Tongue (tissue), 2 donors: ENCODE measurements around the gene CENPB. TPM values are rescaled to one million over a fixed set of nuclear protein-coding genes. Genes with fewer than 3 reads are reported as not detected.

ENCODE experiments used
- DNase-seq: peaks from one replicate; pipeline ENCODE4 v3.0.0-alpha.2; 2015
- total RNA-seq: library from RNA; depleted of rRNA; stranded (reverse); fragments of >200 nt; gene quantifications from one replicate; pipeline ENCODE4 v1.2.3, GENCODE V29; 2014

CENPB gene
- total RNA-seq, 1 donor from 2014 or later = 61.1 TPM

DNA sequence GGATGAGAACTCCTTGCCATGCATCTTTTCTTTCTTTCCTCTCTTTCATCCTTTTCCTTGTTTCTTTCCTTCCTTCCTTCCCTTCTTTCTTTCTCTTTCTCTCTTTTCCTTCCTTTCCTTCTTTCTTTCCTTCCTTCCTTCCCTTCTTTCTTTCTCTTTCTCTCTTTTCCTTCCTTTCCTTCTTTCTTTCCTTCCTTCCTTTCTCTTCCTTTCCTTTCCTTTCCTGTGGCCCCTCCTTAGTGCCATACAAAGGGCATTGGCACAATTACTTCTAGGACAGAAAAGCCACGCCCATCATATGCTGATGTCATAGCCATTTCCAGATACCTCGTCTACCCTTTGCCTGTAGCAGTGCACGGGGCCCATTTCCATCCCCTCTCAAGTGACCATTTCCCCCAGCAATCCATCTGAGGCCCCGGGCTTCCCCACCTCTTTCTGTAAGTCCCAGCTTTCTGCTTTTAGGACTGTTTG is 2.2 kb upstream of the CENPB start:
- DNase-seq = no peak

DNA sequence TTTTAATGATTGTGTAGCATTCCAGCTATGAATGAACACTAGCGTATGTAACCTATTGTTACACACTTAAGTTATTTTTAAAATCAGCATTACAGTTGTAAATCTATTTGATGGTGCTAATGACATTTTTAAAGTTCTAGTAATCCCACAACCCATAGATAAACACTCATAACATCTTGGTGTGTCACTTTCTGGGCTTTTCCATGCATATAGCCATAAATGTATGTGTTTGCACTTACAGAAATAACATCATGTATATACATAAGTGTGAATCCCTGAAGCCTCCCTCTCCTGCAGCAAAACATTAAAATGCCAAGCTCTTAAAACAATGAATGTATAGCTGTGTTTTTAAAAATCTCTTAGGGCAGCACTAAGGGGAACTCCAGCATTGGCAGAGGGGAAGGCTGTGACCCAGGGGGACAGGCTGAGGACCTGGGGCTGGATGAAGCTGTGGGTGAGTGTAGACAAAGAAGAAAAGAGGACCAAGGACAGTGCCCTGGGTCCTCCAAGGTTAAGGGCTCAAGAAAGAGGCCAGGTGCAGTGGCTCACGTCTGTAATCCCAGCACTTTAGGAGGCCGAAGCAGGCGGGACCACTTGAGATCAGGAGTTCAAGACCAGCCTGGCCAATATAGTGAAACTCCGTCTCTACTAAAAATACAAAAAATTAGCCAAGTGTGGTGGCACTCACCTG is 929 bp upstream of the CENPB start:
- DNase-seq = no peak

DNA sequence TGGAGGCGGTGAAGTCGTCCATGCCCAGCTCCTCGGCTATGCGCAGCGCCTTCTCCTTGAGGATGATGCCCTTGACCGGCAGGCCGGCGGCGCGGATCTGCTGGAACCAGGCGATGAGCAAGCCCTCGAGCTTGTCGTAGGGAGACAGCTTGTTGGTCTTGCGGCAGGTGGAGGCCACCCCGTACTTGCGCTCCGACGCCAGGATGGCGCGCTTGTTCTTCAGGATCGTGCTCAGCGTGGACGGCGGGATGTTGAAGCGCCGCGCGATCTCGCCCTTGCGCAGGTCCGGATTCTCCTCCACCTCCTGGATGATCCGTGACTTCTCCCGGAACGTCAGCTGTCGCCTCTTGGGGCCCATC is 435 bp downstream of the CENPB start:
- peak; percentile 69 for DNase-seq

DNA sequence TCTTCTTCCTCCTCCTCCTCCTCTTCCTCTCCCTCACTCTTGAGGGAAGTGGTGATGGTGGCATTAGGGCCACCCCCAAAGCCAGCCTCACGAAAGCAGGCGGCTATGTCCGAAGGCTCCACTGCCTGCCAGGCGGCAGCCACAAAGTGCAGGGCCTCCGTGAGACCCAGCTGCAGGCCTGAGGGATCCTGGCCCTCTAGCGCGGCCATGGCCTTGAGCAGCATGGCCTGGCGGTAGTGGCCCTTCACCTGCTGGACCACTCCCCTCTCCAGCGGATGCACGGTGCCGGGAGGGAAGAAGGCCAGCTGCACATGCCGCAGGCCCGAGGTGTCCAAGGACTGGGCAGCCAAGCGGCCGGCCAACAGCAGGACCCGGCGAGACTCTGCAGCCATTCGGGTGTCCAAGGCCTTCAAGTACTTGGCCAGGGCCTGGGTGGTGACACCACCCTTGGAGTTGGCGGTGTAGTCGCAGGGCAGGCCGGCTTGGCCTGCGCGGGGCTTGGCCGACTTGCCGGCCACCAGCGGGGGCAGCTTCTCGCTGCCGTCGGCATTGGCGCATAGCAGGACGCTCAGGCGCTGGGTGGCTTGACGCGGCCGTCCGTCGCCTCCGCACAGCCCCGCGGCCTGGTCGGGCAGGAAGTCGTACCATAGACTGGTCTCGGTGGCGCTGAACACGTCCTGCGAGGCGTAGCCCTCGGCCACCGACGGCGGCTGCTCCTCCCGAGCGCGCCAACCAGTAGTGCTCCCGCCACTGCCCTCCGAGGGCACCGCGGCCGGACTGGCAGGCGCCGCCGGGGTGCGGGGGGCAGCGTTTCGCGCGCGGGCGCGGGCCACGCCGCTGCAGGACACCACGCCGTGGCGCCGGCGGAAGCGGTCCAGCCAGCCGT is 1.1 kb downstream of the CENPB start:
- DNase-seq = no peak

DNA sequence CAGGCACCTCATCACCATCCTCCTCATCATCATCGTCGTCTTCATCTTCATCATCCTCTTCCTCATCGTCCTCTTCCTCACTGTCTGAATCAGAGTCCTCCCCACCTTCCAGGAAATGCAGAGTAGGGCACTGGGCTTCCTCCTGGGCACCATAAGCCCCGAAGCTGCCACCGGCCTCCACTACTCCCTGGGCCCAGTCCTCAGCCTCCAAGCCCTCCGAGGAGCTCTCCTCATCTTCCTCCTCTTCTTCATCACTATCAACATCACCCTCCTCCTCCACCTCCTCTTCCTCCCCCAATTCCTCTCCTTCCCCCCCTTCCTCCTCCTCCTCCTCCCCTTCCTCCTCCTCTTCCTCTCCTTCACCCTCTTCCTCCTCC is 1.7 kb downstream of the CENPB start:
- DNase-seq = no peak

DNA sequence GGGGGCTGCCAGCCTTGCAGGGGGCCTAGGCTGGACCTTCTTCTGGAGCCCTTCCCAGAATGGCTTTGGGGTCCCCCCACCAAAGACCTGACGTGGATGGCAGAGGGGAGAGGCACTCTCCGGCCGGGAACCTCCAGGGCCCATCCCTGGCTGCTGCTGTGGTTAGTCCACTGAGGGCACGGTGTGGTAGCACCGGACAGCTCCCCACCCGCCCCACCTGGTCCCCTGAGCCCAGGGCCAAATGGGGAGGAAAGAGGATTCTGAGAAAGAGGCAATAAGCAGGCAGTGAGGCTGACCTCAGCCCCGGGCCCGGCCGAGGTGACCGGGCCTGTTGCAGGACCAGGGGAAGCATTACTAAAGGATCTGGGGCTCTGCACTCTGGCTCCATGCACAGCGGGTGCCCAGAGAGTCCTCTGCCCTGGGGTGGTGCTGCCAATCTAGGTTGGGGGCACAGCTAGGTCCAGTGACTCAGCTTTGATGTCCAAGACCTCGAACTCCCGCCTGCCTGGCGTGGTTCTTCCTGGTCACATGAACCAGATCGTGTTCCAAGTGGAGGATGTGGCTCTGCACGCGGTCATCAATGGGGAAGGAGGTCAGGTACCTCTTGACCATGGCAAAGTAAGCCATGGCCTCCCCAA is 2.2 kb downstream of the CENPB start:
- no peak for DNase-seq

DNA sequence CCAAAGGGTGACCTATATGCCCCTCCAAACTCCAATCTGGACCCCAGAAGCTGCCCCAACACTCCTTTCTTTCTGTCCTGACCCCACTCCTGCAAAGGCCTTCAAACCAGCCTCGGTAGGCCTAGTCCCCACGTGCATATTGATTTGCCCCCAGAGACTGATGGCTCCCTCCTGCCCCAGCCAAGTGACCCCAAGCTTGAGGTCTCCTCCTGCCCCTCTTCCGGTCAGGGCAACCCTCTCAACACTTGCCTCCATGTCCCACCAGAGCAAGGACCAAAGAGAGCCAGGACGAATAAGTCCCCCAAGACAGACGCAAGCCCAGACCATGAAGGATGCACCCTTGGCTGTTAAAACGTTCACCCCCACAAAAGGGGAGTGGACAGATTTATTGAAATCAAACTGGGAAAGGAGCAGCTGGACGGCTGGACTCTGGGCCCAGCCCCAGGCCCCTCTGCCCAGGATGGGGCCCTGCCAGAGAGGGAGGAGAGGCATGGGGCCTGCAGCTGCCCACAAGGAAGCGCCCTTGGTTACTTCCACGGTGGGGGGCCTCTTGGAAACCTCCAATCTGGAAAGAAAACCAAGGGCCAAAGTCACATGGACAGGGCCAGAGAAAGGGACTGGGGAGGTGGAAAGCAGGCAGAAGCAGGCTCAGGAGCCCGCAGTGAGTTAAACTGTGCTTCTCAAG is 2.9 kb downstream of the CENPB start:
- DNase-seq = no peak

DNA sequence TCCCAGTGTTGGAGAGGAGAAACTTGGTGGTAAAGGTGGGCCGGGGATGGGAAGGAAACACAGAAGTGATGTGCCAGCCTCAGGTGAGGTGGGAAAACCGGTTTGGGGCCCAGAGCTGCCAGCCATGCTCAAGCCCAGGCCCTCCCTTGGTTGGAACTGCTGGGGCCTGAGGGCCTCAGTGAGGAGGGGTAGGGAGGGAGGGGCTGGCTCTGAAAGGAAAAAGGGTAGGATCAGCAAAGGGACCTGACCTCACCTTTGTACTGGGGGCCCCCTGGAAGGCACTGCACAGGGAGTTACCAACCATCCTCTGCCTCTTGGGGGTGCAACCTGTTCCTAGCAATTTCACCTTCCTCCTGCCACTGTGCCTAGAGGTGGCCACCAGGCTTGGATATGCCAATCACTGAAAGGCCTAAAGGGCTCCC is 3.5 kb downstream of the CENPB start:
- peak; percentile 45 for DNase-seq

DNA sequence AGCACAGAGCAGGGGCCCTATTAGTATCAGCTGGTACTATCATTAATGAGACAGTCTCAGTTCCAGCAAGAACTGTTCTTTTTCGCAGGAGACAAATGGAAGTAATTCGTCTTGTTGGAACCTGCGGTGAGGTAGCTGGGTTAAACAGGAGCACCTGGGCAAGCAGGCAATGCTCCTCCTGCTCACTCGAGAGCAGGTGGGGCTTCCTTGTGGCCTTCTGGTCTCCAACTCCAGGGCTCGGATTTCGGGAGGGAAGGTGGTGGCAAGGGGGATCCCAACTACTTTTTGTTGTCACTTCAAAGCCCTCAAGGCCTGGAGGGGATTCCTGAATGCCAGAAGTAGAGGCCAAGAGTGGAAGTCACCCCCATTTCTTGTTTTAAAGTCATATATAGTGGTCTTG is 3.9 kb downstream of the CENPB start:
- DNase-seq = no peak

DNA sequence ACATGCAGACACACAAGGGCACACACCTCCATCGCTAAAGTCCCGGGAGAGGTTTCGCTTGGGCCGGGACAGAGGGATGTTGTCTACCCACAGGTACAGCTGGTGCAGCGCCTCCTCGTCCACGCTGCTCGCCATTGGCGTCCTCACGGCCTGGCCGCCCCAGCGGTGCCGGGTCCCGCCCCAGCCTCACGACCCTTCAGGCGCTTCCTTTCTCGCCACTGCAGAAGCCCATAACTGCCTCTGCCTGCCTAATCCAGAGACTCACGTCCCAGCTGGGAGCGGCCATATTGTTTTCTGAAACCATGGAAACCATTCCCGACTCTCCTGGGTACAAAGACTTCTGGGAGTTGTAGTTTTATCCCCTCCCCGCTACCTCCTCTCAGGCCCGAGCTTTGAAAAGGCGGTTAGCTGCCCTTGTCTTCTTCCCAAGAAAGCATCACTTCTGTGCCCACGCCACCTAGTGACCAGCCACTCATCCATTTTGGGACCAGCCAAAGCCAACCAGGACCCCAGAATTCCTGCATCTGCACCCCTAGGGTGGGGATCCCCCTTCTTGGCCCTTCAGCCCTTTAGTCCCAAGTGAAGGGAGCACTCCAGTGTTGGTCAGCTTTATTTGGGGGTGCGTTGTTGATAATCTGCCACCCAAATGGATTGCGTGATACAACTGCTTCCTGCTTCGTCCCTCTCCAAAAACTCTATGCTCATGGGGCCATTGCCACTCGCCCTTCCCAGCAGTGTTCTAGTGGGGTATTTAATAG is 5.2 kb downstream of the CENPB start, which contains the start of gene SPEF1:
SPEF1 (minus strand) TSS at position 296 of the 758 bp plus-strand sequence; CDS start at position 135, 161 bp downstream.
- peak; percentile 97 for DNase-seq

DNA sequence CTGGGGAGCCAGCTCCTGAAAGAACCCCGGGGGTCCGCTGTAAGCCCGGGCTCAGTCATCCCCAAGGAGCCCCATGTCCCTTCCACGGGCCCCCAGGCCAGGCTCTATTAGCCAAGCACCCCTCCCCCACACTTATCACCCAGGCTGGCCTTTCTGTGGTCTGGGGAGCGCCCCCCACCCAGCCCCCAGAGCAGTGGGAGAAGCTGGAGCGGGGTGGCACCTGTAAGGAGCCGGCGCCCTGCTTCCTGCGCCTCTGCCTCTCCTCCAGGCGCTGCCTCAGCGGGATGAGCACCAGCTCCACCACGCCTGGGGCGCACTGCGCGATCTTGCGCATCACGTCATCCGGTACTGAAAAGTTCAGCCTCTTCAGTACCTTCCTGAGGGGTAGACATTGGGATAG is 7.6 kb downstream of the CENPB start:
- DNase-seq = no peak

DNA sequence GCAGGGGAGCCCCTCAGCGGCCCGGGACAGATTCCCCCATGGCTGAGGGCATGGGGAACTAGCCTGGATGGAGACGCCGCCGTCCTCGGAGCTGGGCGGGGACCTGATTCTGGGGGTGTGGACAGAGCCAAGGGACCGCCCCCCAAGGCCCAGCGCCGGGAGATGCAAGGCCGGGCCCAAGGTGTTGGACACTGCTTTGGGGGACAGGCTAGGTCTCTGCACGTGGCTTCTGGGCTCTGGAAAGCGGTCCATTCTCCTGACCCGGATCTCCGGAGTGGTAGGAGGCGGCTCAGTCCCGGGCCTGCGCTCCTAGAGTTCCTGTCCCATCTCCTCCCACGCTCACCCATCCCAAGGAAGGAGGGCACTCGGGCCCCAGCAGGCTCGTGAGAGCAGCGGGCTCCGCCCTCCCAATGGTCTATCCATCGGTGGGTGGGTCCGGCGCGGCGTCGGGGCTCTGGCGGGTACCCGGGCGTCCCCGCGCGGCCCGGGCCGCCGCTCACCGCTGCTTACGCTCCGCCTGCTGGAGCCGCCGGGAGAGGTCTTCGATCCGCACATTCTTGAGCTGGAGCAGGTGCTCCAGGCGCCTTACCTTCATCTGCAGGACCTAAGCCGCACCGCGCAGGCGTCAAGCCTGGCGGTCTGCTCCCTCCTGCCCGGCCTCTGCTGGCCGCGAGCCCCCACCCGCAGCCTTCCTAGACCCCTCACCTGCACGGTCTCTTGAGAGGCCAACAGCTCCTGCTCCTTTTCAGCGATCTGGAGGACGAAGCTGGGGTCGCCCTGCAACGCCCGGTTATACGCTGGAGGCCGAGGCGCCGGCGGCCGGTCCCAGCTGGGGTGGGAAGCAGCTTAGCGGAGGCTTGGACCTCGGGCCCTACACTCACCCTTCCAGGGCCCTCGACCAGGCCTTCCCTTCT is 8.6 kb downstream of the CENPB start:
- DNase-seq = peak; percentile 31

DNA sequence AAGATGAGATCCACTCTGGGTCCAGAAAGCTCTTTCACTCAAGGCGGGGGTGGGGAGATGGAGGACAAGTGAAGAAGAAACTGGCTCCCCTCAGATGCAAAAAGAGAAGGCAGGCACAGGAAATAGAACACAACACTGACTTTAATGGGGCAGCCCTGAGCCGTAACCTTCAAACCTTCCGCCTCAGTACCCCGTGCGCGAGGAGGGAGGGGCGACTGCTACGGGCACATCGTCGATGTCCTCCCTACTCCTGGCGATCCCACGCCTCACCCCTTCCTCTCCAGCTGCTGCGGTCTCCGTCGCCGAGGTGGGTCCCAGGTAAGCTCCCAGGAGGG is 9.2 kb downstream of the CENPB start:
- no peak for DNase-seq

DNA sequence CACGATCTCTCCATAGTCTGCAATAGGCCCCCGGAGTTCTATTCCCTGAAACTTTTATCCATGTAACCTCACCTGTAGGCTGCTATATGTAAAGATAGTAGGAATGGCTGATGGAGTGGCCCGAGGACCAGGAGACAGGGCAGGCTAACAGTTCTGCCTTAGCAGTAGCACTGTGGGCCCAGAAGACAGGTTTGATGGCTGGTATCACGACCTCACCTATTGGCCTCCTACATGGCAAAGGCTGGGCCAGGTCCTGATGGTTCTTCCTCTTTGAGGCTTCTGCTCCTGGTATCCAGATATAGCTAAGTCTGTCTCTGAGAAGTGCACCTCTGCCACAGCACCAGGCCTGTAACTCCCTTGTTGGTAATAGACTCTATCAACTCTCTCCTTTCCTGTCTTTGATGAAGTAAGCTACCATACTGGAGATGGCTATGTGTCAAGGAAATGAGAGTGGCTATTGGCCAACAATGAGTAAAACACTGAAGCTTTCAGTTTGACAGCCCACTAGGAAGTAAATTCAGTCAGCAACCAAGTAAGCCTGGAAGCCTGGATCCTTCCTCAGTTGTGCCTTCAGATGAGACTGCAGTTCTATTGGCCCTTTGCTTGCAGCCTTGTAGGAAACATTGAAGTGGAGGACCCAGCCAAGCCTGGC is 11.0 kb downstream of the CENPB start:
- no peak for DNase-seq

DNA sequence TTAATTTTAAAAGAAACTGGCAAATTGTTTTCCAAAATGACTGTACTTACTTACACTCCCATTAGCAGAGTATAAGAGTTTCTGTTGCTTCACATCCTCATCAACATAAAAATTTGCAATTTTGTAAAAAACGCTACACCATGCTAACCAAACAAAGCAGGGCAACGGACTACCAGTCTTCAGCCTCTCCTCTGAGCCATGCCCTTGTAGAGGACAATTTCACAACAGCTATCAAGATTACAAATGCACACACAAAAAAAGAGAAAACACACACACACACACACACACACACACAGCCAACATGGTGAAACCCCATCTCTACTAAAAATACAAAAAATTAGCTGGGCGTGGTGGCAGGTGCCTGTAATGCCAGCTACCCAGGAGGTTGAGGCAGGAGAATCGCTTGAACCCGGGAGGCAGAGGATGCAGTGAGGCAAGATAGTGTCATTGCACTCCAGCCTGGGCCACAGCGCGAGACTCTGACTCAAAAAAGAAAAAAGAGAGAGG is 14.9 kb downstream of the CENPB start:
- no peak for DNase-seq

DNA sequence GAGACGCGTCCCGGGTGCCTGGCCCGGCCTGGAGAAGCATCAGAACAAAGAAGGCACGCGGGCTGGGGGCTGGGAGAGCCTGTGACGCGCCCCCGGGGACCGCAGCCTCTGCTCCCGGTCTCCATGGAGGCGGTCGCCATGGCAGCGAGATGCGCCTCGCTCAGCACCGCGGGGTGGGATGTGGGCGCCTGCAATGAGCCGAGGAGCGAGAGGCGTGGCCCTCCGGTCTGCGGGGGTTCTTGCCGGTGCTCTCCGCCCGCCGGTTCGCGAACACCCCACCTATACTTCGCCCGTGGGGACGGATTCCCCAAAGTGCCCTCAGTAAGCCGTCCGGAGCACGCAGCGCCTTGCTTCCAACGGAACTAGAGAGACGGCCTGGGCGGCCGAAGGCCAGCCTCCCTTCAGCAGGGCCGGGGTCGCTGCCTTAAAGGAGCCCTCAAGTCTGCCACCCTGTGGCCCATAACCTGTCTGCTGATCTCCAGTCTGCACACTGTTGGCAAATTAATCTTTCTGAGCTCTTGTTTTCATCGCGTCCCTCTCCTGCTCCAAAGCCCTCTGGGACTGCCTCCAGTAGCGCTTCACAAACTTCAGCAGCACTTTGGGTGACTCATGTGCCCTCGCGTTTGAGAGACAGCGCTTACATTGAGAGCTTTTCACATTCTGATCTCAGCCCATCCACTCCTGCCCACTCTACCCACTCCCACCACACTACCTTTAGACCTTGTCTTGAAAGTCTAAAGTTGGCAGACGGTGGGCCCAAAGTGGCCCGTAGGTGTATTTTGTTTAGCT is 18.0 kb downstream of the CENPB start:
- peak; percentile 86 for DNase-seq

DNA sequence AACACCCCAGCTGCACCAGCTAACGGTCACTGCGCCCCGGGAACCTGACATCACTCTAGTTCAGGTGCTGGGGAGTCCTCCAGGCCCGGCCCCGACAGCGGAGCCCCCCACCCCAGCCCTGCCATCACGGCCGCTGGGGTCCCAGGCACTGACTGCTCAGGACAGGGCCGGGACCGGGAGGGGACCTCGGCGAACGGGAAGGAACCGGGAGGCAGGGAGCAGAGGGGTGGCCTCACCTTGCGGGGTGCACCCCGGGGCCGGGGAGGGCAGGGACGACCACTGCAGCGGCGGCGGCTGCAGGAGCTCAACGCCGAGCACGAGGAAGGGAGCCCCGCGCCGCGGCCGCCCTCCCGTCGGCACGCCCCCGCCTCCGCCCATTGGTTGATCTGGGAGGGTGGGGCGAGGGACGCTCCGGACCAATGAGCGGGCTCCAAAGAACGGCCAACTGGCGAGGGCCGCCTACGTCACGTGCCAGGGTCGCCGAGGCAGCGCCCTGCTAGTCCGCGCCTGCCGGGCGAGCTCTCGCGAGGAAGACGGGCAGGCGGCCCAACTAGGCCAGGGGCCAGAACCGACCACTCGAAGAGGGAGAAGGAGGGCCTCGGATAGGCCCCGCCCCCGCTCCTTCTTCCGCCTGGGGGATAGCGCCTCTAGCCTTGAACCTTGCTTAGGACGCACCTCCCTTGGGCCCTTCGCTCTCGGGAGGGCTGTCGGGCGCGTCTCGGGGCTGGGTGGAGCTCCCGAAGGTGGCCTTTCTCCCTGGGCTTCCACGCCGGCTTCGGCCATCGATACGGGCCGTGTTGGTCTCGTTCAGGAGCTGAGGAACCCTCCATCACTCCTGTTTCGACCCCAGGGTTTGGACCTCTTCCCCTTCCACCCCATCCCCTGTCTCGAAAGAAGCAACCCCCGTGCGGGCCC is 18.9 kb downstream of the CENPB start, which contains the start of gene ADISSP:
ADISSP (minus strand) TSS at position 327 of the 915 bp plus-strand sequence. CDS start 7,653 bp downstream, outside the sequence.
- peak; percentile 99 for DNase-seq

DNA sequence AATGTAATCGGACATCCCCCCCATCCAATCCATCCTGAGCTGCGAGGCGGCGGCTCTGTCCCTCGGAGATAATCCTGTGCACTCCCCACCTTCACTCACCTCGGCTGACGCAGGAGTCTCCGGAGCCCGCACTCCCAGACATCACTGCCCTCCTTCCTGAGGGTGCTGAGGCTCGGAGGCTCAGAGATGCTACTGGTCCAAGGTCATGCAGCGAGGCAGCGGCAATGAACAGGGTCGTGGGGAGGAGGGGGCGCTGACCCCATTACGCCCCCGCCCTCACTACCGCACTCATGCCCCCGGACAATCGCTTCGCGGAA is 19.5 kb downstream of the CENPB start:
- DNase-seq = no peak
